ENCODE results near the gene CCDC134.

CCDC134 gene

GRCh38 chr22:41800348-41801146 lies at the start of gene CCDC134:
Gene CCDC134 (plus strand): TSS chr22:41800679. CDS start chr22:41808891, 8,212 bp downstream.
- peak; percentile 34 for DNase-seq

GRCh38 chr22:41752011-41752970 lies 48.2 kb upstream of the CCDC134 start:
- DNase-seq: no peak

DNA sequence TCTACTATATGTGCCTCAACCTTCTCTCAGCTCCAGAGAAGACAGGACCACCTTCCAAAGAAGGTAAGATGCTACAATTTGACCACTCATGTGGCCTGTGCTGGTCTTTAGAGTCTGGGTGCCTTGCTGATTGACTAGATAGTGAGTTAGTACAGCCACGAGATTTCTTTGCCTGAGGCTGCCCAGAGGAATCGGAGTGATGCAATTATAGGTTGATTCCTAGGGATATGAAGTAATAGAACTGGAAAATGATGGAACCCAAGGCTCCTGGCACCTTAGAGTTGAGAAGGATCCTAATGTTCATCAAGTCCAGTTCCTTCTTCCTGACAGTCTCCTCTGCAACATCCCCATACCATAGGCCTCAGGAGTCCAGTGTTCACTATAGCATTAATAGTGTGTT lies 46.5 kb upstream of the CCDC134 start:
- DNase-seq: no peak

DNA sequence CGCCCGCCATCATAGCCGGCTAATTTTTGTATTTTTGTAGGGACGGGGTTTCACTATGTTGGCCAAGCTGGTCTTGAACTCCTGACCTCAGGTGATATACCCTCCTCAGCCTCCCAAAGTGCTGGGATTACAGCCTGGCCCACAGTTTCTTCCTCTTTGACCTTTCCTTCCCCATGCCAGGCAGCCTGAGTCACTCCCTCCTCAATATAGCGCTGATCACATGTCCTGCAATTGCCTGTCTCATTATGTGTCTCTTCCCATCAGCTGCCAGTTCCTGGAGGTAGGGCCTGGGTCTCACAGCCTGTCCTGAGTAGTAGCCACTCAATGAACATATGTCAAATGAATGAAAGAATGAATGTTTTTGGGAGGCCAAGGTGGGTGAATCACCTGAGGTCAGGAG lies 43.0 kb upstream of the CCDC134 start:
- DNase-seq: no peak

- no peak for DNase-seq
Observed at GRCh38 chr22:41758231-41758630, 42.2 kb upstream of the CCDC134 start.

DNA sequence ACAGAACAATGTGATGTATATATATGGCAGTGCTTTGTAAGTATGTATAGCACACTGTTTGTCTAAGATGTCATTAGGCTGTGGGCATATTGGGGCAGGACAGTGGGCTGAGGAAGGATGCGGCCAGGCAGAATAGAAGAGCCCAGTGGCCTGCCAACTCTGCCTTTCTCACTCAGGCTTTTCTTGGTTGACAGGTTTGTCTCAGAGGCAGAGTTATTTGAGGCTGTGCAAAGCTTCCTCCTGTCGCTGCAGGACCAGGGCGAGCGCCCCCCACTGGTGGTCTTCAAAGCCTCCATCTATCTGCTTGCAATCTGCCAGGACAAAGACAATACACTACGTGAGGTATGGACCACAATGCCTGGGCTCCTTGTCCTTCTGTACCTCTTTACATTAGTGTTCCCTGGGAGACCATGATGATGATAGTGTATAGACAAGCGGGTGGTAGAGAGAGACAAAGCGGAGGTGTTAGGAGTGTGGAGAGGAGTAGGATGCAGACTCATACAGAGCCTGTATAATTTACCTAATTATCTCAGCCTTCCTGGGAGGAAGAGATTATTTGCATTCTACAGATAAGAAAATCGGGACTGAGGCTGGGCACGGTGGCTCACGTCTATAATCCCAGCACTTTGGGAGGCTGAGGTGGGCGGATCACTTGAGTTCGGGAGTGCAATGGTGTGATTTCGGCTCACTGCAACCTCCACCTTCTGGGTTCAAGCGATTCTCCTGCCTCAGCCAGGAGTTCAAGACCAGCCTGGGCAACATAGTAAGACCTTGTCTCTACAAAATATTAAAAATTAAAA lies 37.3 kb upstream of the CCDC134 start:
- no peak for DNase-seq

GRCh38 chr22:41766476-41766875 lies 34.0 kb upstream of the CCDC134 start:
- no peak for DNase-seq

DNA sequence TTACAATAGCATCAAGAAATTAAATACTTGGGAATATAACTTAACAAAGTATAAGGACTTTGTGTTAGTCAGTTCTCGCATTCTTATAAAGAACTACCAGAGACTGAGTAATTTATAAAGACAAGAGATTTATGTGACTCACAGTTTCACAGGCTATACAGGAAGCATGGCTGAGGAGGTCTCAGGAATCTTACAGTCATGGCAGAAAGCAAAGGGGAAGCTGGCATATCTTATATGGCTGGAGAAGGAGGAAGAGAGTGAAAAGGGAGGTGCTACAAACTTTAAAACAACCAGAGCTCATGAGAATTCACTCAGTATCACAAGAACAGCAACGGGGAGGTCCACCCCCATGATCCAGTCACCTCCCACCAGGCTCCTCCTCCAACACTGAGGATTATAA lies 32.0 kb upstream of the CCDC134 start:
- no peak for DNase-seq

DNA sequence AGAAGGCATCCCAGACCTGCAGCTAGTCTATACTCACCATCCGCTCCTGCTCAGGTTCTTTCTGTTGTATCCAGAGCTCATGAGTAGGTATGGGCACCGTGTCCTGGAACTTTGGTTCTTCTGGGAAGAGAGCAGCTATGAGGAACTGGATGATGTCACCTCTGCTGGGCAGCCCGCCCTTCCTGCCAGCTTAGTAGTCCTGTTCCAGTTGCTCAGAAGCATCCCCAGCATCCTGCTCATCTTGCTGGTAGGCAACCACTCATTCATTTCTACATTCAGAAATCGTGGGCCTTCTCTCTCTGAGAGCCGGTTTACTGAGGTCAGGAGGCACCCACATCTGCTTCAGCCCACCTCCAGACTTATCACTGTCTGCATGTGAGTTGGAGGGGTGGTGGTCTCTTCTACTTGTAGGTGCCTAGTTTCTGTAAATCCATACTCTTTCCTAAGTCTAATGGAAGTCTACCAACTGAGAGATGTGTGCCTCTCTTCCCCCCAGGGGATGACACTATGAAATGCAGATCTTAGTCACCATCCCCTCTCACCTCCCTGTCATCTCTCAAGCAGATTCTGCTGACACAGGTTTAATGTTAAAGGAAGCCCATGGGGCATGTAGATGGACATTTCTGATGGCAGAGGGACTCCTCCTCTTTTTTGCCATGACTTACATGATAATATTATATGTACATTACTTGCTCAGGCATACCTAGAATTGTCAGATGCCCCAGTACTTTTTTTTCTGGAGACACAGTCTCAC lies 29.6 kb upstream of the CCDC134 start:
- no peak for DNase-seq

GRCh38 chr22:41772198-41772597 lies 28.3 kb upstream of the CCDC134 start:
- DNase-seq: no peak

DNA sequence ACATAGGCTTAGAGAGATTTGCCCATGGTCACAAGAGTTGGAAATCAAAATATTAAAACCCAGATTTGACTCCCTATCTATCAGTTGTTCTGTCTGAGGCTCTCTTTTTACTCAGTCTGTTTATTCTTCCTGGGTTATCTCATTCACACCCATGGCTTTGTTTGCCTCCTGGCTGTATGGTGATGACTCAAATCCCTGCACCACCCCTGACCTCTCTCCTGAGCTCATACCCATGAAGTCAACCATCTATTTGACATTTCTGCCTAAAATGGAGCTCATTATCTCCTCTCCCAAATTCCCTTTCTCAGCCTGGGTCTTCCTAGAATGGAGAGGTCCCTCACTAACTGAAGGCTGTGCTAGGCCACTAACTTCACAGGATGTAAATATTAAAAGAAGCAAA lies 27.8 kb upstream of the CCDC134 start:
- DNase-seq: no peak

DNA sequence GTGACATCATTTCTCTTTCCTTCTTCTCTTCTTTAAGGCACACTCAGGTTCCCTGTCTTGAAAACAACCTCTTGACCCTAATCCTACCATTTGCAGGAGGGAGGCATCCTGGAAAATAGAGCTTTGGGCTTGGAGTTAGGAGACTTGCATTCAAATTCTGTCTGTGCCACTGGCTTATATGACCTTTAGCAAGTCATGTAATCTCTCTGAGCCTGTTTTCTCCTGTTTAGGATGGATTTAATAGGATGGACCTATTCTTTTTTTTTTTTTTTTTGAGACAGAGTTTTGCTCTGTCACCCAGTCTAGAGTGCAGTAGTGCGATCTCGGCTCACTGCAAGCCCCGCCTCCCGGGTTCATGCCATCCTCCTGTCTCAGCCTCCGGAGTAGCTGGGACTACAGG lies 25.1 kb upstream of the CCDC134 start:
- DNase-seq: no peak

DNA sequence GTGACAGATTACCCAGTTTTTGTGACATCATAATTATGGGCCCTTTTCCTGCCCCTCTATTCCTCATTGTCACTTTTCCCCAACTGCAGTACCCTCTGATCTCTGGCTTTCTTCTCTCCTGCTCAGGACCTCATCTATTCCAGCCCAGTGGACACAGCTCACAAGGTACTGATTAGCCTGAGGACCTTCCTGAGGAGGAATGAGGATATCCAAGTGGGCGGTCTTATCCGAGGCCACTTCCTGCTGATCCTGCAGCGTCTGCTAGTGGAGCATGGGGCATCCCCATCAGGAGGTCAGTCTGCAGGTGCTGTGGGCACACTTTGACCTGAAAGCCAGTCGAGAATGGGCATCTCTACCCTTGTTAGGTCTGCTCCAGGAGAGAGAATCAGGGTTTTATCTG lies 24.5 kb upstream of the CCDC134 start:
- no peak for DNase-seq

GRCh38 chr22:41776381-41776780 lies 24.1 kb upstream of the CCDC134 start:
- DNase-seq: no peak

DNA sequence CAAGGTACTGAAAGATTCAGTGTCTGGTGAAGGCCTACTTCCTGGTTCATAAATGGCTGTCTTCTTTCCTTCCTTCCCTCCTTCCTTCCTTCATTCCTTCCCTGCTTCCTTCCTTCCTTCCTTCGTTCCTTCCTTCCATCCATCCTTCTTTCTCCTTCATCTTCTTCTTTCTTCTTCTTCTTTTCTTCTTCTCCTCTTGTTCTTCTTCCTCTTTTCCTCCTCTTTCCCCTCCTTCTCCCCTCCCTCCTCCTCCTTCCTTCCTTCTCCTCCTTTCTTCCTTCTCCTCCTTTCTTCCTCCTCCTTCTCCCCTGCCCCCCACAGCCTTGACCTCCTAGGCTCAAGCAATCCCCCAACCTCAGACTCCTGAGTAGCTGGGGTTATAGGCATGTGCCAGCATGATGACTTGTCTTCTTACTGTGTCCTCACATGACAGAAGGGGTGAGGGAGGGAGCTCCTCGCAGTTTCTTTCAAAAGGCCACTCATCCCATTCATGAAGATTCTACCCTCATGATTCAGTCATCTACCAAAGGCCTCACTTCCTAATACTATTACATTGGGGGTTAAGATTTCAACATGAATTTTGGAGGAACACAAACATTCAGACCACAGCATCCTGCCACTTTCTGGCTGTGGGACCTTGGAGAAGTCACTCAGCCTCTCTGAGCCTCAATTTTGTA lies 22.6 kb upstream of the CCDC134 start:
- DNase-seq: no peak

- DNase-seq: no peak
Observed at GRCh38 chr22:41779929-41780505, 20.5 kb upstream of the CCDC134 start.

DNA sequence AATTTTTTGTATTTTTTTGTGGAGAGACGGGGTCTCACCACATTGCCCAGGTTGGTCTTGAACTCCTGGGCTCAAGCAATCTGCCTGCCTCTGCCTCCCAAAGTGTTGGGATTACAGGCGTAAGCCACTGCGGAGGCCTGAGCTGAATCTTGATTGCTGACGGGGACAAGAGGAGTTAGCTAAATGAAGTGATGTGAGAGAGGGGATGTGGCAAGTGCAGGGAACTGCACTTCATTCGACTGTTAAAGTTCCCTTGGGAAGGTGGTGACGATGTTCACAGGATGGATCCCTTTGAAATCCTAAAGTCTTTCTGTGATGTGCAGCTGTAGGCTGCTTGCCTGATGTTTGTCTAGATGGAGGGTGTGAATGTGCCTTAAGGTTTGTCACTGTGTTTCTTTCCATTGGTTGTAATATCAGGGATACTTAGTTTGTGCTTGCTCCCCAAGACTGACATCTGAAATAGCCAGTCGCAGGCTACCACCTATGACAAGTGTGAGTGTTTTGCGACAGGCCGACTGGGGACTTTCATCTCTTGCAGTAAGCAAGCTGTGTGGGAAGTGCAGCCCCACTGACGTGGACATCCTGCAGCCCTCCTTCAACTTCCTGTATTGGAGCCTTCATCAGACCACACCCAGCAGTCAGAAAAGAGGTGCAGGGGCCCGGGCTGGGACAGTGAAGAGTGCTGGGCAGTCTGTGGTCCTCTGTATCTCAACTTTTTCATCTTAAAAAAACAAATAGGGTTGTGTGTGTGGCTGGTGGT lies 19.6 kb upstream of the CCDC134 start:
- peak; percentile 72 for DNase-seq

- DNase-seq: no peak
Observed at GRCh38 chr22:41781507-41781906, 19.0 kb upstream of the CCDC134 start.

DNA sequence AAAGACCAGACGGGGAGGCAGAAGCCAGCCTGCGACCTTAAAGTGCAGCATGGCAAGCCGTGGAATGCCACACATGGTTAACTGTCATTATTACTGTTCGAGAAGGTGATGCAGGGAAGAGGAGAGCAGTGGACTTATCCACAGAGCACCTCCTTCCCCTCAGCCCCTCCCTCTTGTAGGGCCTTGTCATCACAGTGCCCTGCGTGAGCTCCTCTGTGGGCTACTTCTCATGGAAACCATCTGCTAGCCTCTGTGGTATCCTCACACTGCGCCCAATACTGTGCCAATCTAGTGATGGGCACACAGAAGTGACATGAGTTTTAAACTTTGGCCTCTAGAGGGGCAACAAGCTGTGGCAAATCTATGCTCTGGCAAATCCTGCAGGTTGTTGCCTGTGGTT lies 18.2 kb upstream of the CCDC134 start:
- DNase-seq: no peak

GRCh38 chr22:41782751-41783150 lies 17.7 kb upstream of the CCDC134 start:
- DNase-seq: no peak

GRCh38 chr22:41787331-41787730 lies 13.1 kb upstream of the CCDC134 start:
- DNase-seq: no peak
